Parathyroid adenoma (tissue), 2 donors: Measurements from ENCODE around the gene TSPAN16.

Source experiments
- H2AFZ ChIP-seq: fragments of 300-600 bp; sonication (generic); one replicate; pipeline ENCODE4 v1.7.0; 2017; ENCODE audit warnings: antibody characterized with exemption, mild to moderate bottlenecking
- H3K27ac ChIP-seq: fragments of 300-600 bp; sonication (generic); one replicate; pipeline ENCODE4 v1.7.0; 2017
- H3K27me3 ChIP-seq: fragments of 300-600 bp; sonication (generic); one replicate; pipeline ENCODE4 v1.7.0; 2017; ENCODE audit warnings: low read length; ENCODE audit not compliant: control insufficient read depth, insufficient read depth
- H3K36me3 ChIP-seq: fragments of 300-600 bp; sonication (generic); one replicate; pipeline ENCODE4 v1.7.0; 2017; ENCODE audit warnings: low read length; ENCODE audit not compliant: control insufficient read depth, insufficient read depth
- H3K4me1 ChIP-seq: fragments of 300-600 bp; sonication (generic); one replicate; pipeline ENCODE4 v1.7.0; 2017; ENCODE audit warnings: control low read depth
- H3K4me2 ChIP-seq: fragments of 300-600 bp; sonication (generic); one replicate; pipeline ENCODE4 v1.7.0; 2017; ENCODE audit warnings: low read length
- H3K4me3 ChIP-seq: fragments of 300-600 bp; sonication (generic); one replicate; pipeline ENCODE4 v1.7.0; 2017; ENCODE audit warnings: low read depth, low read length
- H3K79me2 ChIP-seq: fragments of 300-600 bp; sonication (generic); one replicate; pipeline ENCODE4 v1.7.0; 2017; ENCODE audit warnings: control low read depth
- H3K9ac ChIP-seq: fragments of 300-600 bp; sonication (generic); one replicate; pipeline ENCODE4 v1.7.0; 2017; ENCODE audit warnings: mild to moderate bottlenecking
- H3K9me3 ChIP-seq: fragments of 300-600 bp; sonication (generic); one replicate; pipeline ENCODE4 v1.7.0; 2017; ENCODE audit warnings: low read length; ENCODE audit not compliant: control insufficient read depth
- CTCF ChIP-seq: fragments of 300-600 bp; sonication (generic); IDR thresholded peaks from one replicate; pipeline ENCODE4 v1.7.0; 2017; ENCODE audit warnings: antibody characterized with exemption, mild to moderate bottlenecking
- donor health status: primary hyperparathyroidism.

Gene TSPAN16

GRCh38 chr19:11251217-11251616 lies 44.7 kb upstream of the TSPAN16 start:
- H3K9me3 ChIP-seq: no peaks in the 10 kb centered on the region
- H3K27ac ChIP-seq: no peak overlapping the region
- TF ChIP-seq CTCF: no peak
- H3K9ac ChIP-seq: no peak overlapping the region
- no peaks in the 10 kb centered on the region for H3K4me1 ChIP-seq
- H3K4me3 ChIP-seq: no peak overlapping the region
- H3K4me2 ChIP-seq: no peak overlapping the region
- no peaks in the 10 kb centered on the region for H3K36me3 ChIP-seq
- H3K27me3 ChIP-seq: no peaks in the 10 kb centered on the region
- H3K79me2 ChIP-seq: no peaks in the 10 kb centered on the region
- no peak overlapping the region for H2AFZ ChIP-seq

- Histone ChIP-seq H3K36me3 (no peaks in the 10 kb centered on the region), H3K27ac (no peak overlapping the region)
Measured at GRCh38 chr19:11251650-11252314, 44.2 kb upstream of the TSPAN16 start.

GRCh38 chr19:11252665-11253355 lies 43.1 kb upstream of the TSPAN16 start:
- Histone ChIP-seq H3K4me2 (no peak overlapping the region), H3K27ac (peak overlapping the region; percentile 60), H3K79me2 (no peaks in the 10 kb centered on the region), H2AFZ (no peak overlapping the region), H3K27me3 (no peaks in the 10 kb centered on the region), H3K9me3 (no peaks in the 10 kb centered on the region), H3K9ac (no peak overlapping the region), H3K4me1 (no peaks in the 10 kb centered on the region), H3K4me3 (no peak overlapping the region), H3K36me3 (no peaks in the 10 kb centered on the region)
- TF ChIP-seq CTCF: no peak

More at GRCh38 chr19:11251650-11252314, 44.2 kb upstream of the TSPAN16 start:
- Histone ChIP-seq H3K9ac (no peak overlapping the region), H3K4me3 (no peak overlapping the region), H3K4me2 (no peak overlapping the region), H3K27me3 (no peaks in the 10 kb centered on the region), H2AFZ (no peak overlapping the region), H3K9me3 (no peaks in the 10 kb centered on the region), H3K79me2 (no peaks in the 10 kb centered on the region), H3K4me1 (no peaks in the 10 kb centered on the region)
- no peak for TF ChIP-seq CTCF

GRCh38 chr19:11254666-11255065 lies 41.3 kb upstream of the TSPAN16 start:
- no peak overlapping the region for H3K27ac ChIP-seq

More at GRCh38 chr19:11254666-11255065, 41.3 kb upstream of the TSPAN16 start:
- Histone ChIP-seq H3K4me1 (no peaks in the 10 kb centered on the region), H2AFZ (no peak overlapping the region), H3K9ac (no peak overlapping the region), H3K4me2 (no peak overlapping the region), H3K27me3 (no peaks in the 10 kb centered on the region), H3K79me2 (no peaks in the 10 kb centered on the region), H3K4me3 (no peak overlapping the region), H3K9me3 (no peaks in the 10 kb centered on the region), H3K36me3 (no peaks in the 10 kb centered on the region)
- TF ChIP-seq CTCF: no peak
